GM12865 (cell line): ENCODE measurements around the gene ATP13A3.
"Not testable (repeated sequence)": the region's sequence is repeated elsewhere in the genome, so short reads cannot be mapped to it uniquely, and the experiment has no call there.

ENCODE experiments used
- DNase-seq: peaks from one replicate; pipeline ENCODE4 v3.0.0; 2010; ENCODE audit warnings: low read depth
- H3K4me3 ChIP-seq: 2 replicates; pipeline ENCODE4 v1.5.1; 2011; ENCODE audit warnings: mild to moderate bottlenecking, low read depth, low read length, control low read depth
- TF ChIP-seq, protein P1 (sequence below): IDR thresholded peaks from 2 replicates; pipeline ENCODE4 v1.5.1; 2011; ENCODE audit warnings: low read length, control low read depth, low read depth, inconsistent platforms; ENCODE audit not compliant: insufficient read depth; ENCODE audit errors: missing control alignments

ATP13A3 gene

GRCh38 chr3:194500198-194500597 is 13.4 kb upstream of the ATP13A3 start:
- no peak for DNase-seq
- TF ChIP-seq, protein P1, sequence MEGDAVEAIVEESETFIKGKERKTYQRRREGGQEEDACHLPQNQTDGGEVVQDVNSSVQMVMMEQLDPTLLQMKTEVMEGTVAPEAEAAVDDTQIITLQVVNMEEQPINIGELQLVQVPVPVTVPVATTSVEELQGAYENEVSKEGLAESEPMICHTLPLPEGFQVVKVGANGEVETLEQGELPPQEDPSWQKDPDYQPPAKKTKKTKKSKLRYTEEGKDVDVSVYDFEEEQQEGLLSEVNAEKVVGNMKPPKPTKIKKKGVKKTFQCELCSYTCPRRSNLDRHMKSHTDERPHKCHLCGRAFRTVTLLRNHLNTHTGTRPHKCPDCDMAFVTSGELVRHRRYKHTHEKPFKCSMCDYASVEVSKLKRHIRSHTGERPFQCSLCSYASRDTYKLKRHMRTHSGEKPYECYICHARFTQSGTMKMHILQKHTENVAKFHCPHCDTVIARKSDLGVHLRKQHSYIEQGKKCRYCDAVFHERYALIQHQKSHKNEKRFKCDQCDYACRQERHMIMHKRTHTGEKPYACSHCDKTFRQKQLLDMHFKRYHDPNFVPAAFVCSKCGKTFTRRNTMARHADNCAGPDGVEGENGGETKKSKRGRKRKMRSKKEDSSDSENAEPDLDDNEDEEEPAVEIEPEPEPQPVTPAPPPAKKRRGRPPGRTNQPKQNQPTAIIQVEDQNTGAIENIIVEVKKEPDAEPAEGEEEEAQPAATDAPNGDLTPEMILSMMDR: no peak
- no peak overlapping the region for H3K4me3 ChIP-seq

DNA sequence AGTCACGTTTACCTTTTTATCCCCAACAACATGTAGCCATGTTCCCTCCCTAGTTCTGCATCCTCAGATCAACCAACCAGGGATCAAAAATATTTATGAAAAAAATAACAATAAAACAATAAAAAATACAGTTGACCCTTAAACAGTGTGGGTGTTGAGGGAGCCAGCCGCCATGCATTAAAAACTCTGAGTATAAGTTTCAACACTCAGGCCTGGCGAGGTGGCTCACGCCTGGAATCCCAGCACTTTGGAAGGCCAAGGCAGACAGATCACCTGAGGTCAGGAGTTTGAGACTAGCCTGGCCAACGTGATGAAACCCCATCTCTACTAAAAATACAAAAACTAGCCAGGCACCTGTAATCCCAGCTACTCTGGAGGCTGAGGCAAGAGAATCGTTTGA is 12.7 kb upstream of the ATP13A3 start:
- H3K4me3 ChIP-seq, DNase-seq: not testable (repeated sequence)

- TF ChIP-seq, protein P1: no peak
- DNase-seq: peak; percentile 60
- H3K4me3 ChIP-seq: no peak overlapping the region
Observed at GRCh38 chr3:194497799-194498575, 11.2 kb upstream of the ATP13A3 start.

- TF ChIP-seq, protein P1: no peak
- no peak overlapping the region for H3K4me3 ChIP-seq
- DNase-seq: peak; percentile 48
Observed at GRCh38 chr3:194496217-194496919, 9.6 kb upstream of the ATP13A3 start.

GRCh38 chr3:194494951-194495374 is 8.2 kb upstream of the ATP13A3 start:
- no peak for DNase-seq
- no peak overlapping the region for H3K4me3 ChIP-seq
- TF ChIP-seq, protein P1: no peak

DNA sequence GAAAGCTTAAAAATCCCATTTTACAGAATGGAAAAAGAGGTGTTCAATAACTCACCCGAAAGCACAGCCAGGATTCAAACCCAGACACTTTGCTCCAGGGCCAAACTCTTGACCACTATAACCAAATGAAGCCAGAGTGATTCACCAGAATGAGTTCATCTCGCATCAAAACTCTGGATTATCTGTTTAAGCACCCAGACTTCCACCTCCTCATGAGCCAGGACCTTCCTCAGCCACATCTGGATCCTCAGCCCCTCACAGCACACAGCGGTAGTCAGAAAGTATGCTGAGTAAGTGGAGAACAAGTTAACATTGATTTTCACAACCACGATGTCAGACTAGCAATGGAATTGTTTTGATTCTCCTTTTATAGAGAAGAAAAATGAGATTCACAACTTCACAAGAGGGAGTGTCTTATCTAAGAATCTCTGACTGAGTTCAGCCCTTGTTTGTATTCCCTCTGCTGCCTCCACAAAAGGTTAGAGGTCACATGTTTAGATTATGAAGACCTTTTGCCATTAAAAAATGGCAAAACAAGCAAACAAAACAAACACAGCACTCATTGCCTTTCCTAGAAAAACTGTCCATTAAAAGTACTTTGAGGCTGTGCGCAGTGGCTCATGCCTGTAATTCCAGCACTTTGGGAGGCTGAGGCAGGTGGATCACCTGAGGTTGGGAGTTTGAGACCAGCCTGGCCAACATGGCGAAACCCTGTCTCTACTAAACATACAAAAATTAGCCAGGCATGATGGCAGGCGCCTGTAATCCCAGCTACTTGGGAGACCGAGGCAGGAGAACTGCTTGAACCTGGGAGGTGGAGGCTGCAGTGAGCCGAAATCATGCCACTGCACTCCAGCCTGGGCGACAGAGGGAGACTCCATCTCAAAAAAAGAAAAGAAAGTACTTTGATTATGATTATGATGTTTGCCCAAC is 7.5 kb upstream of the ATP13A3 start:
- not testable (repeated sequence) for H3K4me3 ChIP-seq, DNase-seq

DNA sequence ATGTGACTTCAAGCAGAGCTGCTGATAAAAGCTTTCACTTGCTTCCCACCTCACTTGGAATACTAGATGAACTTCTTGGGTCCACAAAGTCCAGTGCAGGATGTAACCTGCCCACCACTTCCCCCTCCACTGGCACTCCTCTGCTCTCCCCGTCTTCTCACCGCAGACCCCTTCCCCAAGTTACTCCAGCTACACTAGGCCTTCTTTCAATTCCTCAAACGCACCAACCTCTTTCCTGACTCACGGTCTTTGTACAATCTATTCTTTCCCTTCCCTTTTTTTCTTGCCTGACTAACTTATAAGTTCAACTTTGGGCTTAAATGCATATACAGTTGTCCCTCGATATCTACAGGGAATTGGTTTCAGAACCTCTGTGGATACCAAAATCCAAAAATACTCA is 5.2 kb upstream of the ATP13A3 start:
- no peak overlapping the region for H3K4me3 ChIP-seq
- TF ChIP-seq, protein P1: no peak
- peak; percentile 12 for DNase-seq
